Activated T-cell treated with anti-CD3 and anti-CD28 coated beads for 24 hours (primary cell): Measurements from ENCODE around the gene STK35.
A peak's percentile ranks its signal among the peaks of the same experiment; 100 is the strongest.
"Not testable (repeated sequence)": the region's sequence is repeated elsewhere in the genome, so short reads cannot be mapped to it uniquely, and the experiment has no call there.

Experiments
- DNase-seq: peaks from one replicate; pipeline ENCODE4 v3.0.0-alpha.2; 2020; ENCODE audit warnings: low read depth

The STK35 gene

GRCh38 chr20:2162823-2163166 lies 61.2 kb downstream of the STK35 start:
- DNase-seq: no peak

GRCh38 chr20:2163312-2163711 lies 61.7 kb downstream of the STK35 start:
- DNase-seq: no peak

- DNase-seq: no peak
Observed at GRCh38 chr20:2163757-2164156, 62.1 kb downstream of the STK35 start.

DNA sequence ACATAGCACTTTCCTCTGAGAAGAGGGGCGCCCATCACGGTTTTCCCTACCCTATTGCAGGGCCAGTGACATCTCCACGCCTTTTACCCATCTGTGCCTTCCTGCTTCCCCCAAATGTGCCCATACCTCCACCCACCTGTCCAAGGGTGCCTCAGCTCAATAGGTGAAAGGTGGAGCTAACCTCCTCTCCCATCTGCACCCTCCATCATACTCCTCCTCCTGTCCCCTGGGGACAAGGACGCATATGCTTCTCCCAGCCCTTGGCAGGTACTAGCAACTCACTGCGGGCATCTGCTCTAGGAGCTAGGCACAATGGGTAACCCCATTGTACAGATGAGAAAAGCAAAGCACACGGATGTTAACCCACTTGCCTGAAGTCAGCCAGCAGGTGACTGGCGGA lies 62.8 kb downstream of the STK35 start:
- DNase-seq: no peak

DNA sequence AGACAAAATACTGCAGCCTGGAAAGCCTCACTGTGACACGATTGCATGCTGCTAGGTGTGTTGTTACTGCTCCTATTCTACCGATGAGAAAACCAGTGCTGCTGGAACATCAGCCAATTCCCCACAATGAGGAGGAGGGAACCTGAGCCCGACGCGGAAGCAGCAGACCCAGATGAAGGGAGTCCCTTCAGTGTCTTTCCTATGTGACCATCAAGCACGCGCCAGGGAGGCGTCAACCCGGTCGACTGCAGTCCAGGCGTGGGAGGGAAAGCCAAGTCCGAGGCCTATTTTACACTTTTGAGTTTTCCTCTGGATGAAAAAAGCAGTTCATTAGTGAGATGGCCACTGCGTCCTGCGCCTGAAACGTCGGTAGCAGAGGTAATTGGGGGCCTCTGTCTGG lies 63.3 kb downstream of the STK35 start:
- no peak for DNase-seq

DNA sequence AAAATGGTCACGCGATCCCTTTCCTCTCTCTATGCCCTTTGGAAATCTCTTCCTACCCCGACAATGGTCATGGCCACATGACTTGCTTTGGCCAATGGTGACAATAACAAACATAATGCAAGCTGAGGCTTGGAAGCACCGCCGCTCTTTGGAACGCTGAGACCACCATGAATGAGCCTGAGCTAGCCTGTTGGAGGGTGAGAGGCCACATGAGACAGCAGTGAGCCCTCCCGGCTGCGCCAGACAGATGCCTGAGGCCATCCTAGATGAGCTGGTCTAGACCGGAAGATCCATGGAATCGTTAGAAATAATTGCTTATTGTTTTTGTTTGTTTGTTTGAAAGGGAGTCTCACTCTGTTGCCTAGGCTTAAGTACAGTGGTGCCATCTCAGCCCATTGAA lies 64.2 kb downstream of the STK35 start:
- no peak for DNase-seq

- no peak for DNase-seq
Observed at GRCh38 chr20:2167112-2167511, 65.5 kb downstream of the STK35 start.

GRCh38 chr20:2168946-2169345 lies 67.3 kb downstream of the STK35 start:
- DNase-seq: no peak

GRCh38 chr20:2169456-2170088 lies 67.9 kb downstream of the STK35 start:
- no peak for DNase-seq

- no peak for DNase-seq
Observed at GRCh38 chr20:2170404-2170803, 68.8 kb downstream of the STK35 start.

- no peak for DNase-seq
Observed at GRCh38 chr20:2171266-2171790, 69.7 kb downstream of the STK35 start.

DNA sequence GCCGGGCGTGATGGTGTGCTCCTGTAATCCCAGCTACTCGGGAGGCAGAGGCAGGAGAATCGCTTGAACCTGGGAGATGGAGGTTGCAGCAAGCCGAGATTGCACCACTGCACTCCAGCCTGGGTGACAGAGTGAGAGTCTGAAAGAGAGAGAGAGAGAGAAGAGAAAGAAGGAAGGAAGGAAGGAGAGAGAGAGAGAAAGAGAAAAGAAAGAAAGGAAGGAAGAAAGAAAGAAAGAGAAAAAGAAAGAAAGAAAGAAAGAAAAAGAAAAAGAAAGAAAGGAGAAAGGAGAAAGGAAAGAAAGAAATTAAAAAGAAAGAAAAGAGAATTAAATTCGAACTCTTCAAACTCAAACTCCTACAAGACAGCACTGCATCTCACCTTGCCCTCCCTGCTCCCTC lies 70.2 kb downstream of the STK35 start:
- DNase-seq: not testable (repeated sequence)

GRCh38 chr20:2172305-2173175 lies 70.9 kb downstream of the STK35 start:
- DNase-seq: peak; percentile 47

GRCh38 chr20:2173186-2173585 lies 71.6 kb downstream of the STK35 start:
- DNase-seq: no peak

DNA sequence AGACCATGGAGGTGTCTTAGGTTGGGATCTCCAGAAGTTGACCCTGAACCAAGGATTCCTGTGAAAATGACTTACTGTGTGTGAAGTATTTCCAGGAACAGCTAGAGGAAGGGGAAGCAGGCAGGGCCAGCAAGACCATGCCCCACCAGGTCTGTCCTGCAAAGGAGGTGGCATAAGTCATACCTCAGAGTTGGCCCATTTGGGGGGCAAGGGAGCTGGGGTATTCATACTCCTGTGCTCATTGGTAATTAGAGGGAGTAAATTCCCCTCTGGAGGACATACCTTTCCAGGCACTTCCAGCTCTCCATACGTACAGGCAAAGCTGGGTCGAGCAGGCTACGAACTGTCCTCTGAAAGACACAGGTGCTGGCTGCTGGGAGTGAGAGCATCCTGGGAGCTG lies 72.4 kb downstream of the STK35 start:
- no peak for DNase-seq

GRCh38 chr20:2176946-2177345 lies 75.3 kb downstream of the STK35 start:
- DNase-seq: no peak

GRCh38 chr20:2178318-2179232 lies 76.9 kb downstream of the STK35 start:
- DNase-seq: no peak

DNA sequence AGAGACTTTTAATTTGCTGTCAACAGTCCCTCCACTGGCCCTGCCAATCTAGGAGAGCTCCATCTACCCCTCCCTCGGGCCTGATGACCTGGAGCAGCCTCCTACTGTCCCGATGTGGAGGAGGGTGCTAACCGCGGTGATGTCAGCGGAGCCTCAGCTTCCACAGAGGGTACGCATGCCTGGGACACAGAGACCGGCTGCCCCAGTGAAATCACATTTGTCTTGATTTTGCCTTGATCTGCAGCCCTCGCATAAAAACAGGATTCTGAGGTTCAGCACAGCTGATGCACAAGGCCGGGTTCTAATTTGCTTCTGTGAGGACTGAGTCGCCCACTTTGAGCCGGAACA lies 77.6 kb downstream of the STK35 start:
- no peak for DNase-seq

GRCh38 chr20:2179949-2180348 lies 78.3 kb downstream of the STK35 start:
- DNase-seq: no peak

- no peak for DNase-seq
Observed at GRCh38 chr20:2183381-2183780, 81.8 kb downstream of the STK35 start.

DNA sequence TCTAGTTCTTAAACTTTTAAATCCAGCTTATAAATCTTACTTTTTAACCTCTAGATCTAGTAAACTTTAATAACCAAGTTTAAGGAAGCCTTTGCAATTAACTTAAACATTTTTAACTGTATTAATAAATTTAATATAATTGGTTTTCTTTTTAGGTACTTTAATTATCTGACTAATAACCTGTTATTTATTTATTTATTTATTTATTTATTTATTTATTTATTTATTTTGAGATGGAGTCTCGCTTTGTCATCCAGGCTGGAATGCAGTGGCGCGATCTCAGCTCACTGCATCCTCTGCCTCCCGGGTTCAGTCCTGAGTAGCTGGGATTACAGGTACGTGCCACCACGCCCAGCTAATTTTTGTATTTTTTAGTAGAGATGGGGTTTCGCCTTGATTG lies 83.3 kb downstream of the STK35 start:
- not testable (repeated sequence) for DNase-seq

- no peak for DNase-seq
Observed at GRCh38 chr20:2195614-2196013, 94.0 kb downstream of the STK35 start.

DNA sequence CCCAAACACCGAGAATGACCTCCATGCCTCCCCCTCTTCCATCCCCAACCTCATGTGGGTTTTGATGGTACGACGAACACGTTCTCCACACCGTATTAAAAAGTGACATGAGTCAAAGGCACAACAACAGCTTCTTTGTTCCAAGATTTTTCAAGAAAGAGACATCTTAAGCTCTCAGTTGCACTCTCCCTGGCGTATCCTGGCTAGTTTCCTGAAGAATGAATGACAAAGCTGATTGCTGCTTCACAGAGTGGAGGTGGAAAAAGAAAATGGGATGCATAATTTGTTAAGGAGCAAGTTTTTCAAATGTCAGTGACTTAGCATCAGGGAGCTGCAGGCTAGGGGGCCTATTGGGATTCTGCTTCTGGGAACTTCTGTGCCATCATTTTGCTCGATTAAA lies 95.5 kb downstream of the STK35 start:
- no peak for DNase-seq
